PC-9 (cell line): ENCODE measurements around the gene IGFBP2.

Source experiments
- CTCF ChIP-seq: fragments of 200-600 bp; sonication (generic); conservative IDR thresholded peaks from 2 replicates; pipeline ENCODE4 v1.6.1; 2017; ENCODE audit warnings: mixed run types, antibody characterized with exemption, mild to moderate bottlenecking, moderate library complexity
- EZH2 ChIP-seq: fragments of 200-600 bp; sonication (generic); IDR thresholded peaks from 2 replicates; pipeline ENCODE4 v1.8.0; 2017; ENCODE audit warnings: antibody characterized with exemption, low read depth

- TF ChIP-seq EZH2: no peak
- no peak for TF ChIP-seq CTCF
These were observed 32.0 kb downstream of the IGFBP2 start for GRCh38 chr2:216665242-216665641.
